VCaP (cell line): ENCODE data around the gene TOMM20.

Experiments
- H3K27ac ChIP-seq: fragments of 450-650 bp; 2 replicates; pipeline ENCODE4 v1.5.1; 2017
- CTCF ChIP-seq: fragments of 450-650 bp; conservative IDR thresholded peaks from 2 replicates; pipeline ENCODE4 v1.5.1; 2017; ENCODE audit warnings: mild to moderate bottlenecking, moderate library complexity

The TOMM20 gene

GRCh38 chr1:235078480-235079381 is 49.9 kb downstream of the TOMM20 start:
- H3K27ac ChIP-seq, result no peak overlapping the region
- no peak for TF ChIP-seq CTCF

- H3K27ac ChIP-seq, result no peak overlapping the region
- no peak for TF ChIP-seq CTCF
Measured at GRCh38 chr1:235077571-235078479, 50.8 kb downstream of the TOMM20 start.

- H3K27ac ChIP-seq, result no peak overlapping the region
- no peak for TF ChIP-seq CTCF
Measured at GRCh38 chr1:235077163-235077540, 51.5 kb downstream of the TOMM20 start.

- no peak for TF ChIP-seq CTCF
- H3K27ac ChIP-seq, result no peak overlapping the region
Measured at GRCh38 chr1:235076504-235077162, 52.0 kb downstream of the TOMM20 start.

- H3K27ac ChIP-seq, result peak overlapping the region; percentile 57; the same call in 1 of the 2 replicates
Measured at GRCh38 chr1:235075777-235076308, 52.8 kb downstream of the TOMM20 start.

GRCh38 chr1:235075048-235075776 is 53.4 kb downstream of the TOMM20 start:
- no peak for TF ChIP-seq CTCF
- H3K27ac ChIP-seq, result peak overlapping the region; percentile 57

More at GRCh38 chr1:235075777-235076308, 52.8 kb downstream of the TOMM20 start:
- no peak for TF ChIP-seq CTCF
